Measurements from ENCODE around the gene PRDM16.

Gene PRDM16

DNA sequence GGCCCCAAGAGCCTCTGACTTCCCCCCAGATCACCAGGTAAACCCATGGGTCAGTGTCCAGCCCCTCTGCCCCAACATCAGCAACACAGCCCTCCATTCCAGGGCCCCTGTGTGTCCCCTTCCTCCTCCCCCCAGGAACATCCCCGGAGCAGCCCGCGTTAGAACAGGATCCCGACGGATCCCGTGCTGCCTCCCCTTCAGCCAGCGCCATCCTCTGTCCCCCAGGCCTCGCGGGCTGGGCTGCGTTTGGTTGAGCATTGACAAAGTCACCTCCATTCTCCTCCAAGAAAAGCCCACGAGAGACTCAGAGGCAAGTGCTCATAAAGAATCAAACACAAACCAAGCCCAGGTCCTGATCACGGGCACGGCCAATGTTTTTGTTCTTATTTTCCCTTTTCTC, 225.4 kb downstream of the PRDM16 start:
- Histone ChIP-seq H3K9me3 (ENCODE audit: low read length) (no peaks in the 10 kb centered on the region), H3K79me2 (ENCODE audit: insufficient read depth, low read length) (no peaks in the 10 kb centered on the region), H3K27ac (ENCODE audit: low read depth, low read length, poor library complexity, severe bottlenecking) (no peak overlapping the region), H3K4me3 (ENCODE audit: low read depth, low read length, poor library complexity, severe bottlenecking) (no peak overlapping the region), H3K9ac (ENCODE audit: low read length) (no peak overlapping the region), H3K9me2 (ENCODE audit: low read depth, low read length) (no peaks in the 10 kb centered on the region), H3K36me3 (ENCODE audit: insufficient read depth, low read length) (no peaks in the 10 kb centered on the region), H3F3A (ENCODE audit: insufficient read depth, low read length) (no peaks in the 10 kb centered on the region), H3K27me3 (ENCODE audit: insufficient read depth, low read length) (no peaks in the 10 kb centered on the region; the same call in 1 of the 2 replicates), H3K4me1 (ENCODE audit: insufficient read depth, low read length, severe bottlenecking) (no peaks in the 10 kb centered on the region), H3K4me2 (ENCODE audit: low read length) (no peak overlapping the region), H4K20me1 (ENCODE audit: insufficient read depth, low read length) (no peaks in the 10 kb centered on the region), H2AFZ (ENCODE audit: low read length) (no peak overlapping the region)
- TF ChIP-seq EZH2 (IDR thresholded peaks at IDR 0.05; ENCODE audit: borderline replicate concordance, low read length) = no peak
- TF ChIP-seq, protein P1, sequence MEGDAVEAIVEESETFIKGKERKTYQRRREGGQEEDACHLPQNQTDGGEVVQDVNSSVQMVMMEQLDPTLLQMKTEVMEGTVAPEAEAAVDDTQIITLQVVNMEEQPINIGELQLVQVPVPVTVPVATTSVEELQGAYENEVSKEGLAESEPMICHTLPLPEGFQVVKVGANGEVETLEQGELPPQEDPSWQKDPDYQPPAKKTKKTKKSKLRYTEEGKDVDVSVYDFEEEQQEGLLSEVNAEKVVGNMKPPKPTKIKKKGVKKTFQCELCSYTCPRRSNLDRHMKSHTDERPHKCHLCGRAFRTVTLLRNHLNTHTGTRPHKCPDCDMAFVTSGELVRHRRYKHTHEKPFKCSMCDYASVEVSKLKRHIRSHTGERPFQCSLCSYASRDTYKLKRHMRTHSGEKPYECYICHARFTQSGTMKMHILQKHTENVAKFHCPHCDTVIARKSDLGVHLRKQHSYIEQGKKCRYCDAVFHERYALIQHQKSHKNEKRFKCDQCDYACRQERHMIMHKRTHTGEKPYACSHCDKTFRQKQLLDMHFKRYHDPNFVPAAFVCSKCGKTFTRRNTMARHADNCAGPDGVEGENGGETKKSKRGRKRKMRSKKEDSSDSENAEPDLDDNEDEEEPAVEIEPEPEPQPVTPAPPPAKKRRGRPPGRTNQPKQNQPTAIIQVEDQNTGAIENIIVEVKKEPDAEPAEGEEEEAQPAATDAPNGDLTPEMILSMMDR (IDR thresholded peaks at IDR 0.05; ENCODE audit: low read length) = no peak

DNA sequence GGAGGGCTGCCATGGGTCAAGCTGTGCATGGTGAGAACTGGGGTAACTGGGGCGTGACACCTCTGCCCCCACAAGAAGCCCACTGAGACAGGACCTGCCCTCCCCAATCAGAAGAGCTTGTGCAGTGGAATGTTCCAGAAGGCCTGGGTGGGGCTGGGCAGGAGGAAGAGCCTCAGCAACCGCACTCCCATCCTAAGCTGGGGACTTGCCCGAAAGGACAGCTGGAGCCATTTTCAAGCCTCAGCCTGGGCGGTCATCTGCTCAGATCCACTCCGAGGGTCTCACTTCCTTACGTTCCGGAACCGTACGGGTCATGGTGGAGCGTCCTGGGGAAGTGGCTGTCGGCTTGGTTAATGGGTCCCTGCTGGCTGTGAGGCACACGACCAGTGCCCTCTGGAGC, 226.8 kb downstream of the PRDM16 start:
- Histone ChIP-seq H4K20me1 (ENCODE audit: insufficient read depth, low read length) (no peaks in the 10 kb centered on the region), H3K9me3 (ENCODE audit: low read length) (no peaks in the 10 kb centered on the region), H3K4me3 (ENCODE audit: low read depth, low read length, poor library complexity, severe bottlenecking) (no peak overlapping the region), H3F3A (ENCODE audit: insufficient read depth, low read length) (no peaks in the 10 kb centered on the region), H3K9ac (ENCODE audit: low read length) (no peak overlapping the region), H3K9me2 (ENCODE audit: low read depth, low read length) (no peaks in the 10 kb centered on the region), H3K27me3 (ENCODE audit: insufficient read depth, low read length) (no peaks in the 10 kb centered on the region; the same call in 1 of the 2 replicates), H3K79me2 (ENCODE audit: insufficient read depth, low read length) (no peaks in the 10 kb centered on the region), H3K36me3 (ENCODE audit: insufficient read depth, low read length) (no peaks in the 10 kb centered on the region), H3K4me1 (ENCODE audit: insufficient read depth, low read length, severe bottlenecking) (no peaks in the 10 kb centered on the region), H3K4me2 (ENCODE audit: low read length) (no peak overlapping the region), H3K27ac (ENCODE audit: low read depth, low read length, poor library complexity, severe bottlenecking) (no peak overlapping the region), H2AFZ (ENCODE audit: low read length) (no peak overlapping the region)
- TF ChIP-seq EZH2 (IDR thresholded peaks at IDR 0.05; ENCODE audit: borderline replicate concordance, low read length) = no peak
- TF ChIP-seq, protein P1 (IDR thresholded peaks at IDR 0.05; ENCODE audit: low read length) = no peak

DNA sequence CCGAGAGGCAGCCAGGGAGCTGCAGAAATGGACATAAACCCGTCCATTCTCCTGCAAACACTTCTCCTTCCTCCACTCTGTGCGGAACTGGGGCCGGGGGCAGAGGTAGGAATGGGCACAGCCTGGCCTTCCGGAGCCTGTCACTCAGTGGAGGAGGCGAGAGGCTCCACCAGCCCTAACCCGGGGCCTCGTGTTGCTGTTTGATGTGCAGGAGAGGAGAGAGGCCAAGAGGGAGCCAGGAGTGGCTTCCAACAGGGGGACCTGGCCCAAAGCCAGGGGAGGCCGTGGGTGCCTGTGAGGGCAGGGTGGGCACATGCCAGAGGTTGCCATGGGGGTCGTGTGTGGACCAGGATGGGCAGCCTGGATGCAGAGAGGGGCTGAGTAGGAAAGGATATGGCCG, 227.3 kb downstream of the PRDM16 start:
- TF ChIP-seq, protein P1 (IDR thresholded peaks at IDR 0.05; ENCODE audit: low read length) = no peak
- TF ChIP-seq EZH2 (IDR thresholded peaks at IDR 0.05; ENCODE audit: borderline replicate concordance, low read length) = no peak
- Histone ChIP-seq H4K20me1 (ENCODE audit: insufficient read depth, low read length) (no peaks in the 10 kb centered on the region), H3K79me2 (ENCODE audit: insufficient read depth, low read length) (no peaks in the 10 kb centered on the region), H3K9ac (ENCODE audit: low read length) (no peak overlapping the region), H2AFZ (ENCODE audit: low read length) (no peak overlapping the region), H3K9me2 (ENCODE audit: low read depth, low read length) (no peaks in the 10 kb centered on the region), H3K27me3 (ENCODE audit: insufficient read depth, low read length) (no peaks in the 10 kb centered on the region; the same call in 1 of the 2 replicates), H3K9me3 (ENCODE audit: low read length) (no peaks in the 10 kb centered on the region), H3K4me1 (ENCODE audit: insufficient read depth, low read length, severe bottlenecking) (no peaks in the 10 kb centered on the region), H3F3A (ENCODE audit: insufficient read depth, low read length) (no peaks in the 10 kb centered on the region), H3K4me3 (ENCODE audit: low read depth, low read length, poor library complexity, severe bottlenecking) (no peak overlapping the region), H3K27ac (ENCODE audit: low read depth, low read length, poor library complexity, severe bottlenecking) (no peak overlapping the region), H3K36me3 (ENCODE audit: insufficient read depth, low read length) (no peaks in the 10 kb centered on the region), H3K4me2 (ENCODE audit: low read length) (no peak overlapping the region)

Measured in OCI-LY1 (cell line).